T-cell (primary cell): ENCODE measurements around the gene ETFA. TPM values are rescaled to one million over a fixed set of nuclear protein-coding genes. Genes with fewer than 3 reads are reported as not detected.
"Not testable (repeated sequence)": the region's sequence is repeated elsewhere in the genome, so short reads cannot be mapped to it uniquely, and the experiment has no call there.

ENCODE experiments used
- ATAC-seq, 4 experiments: fragments of 200-7000 bp in 3 of 4; fragments of 150-1000 bp in 1 of 4; cut with Tn5 transposase; replicated peaks in 1 of 4; 1 replicate in 3 of 4; 2 replicates in 1 of 4; pipeline ENCODE4 v1.10.0; 2021; ENCODE audit warnings: moderate library complexity in 3 of 4, mild to moderate bottlenecking in 2 of 4, moderate number of reproducible peaks in 1 of 4
- CTCF ChIA-PET, 2 donors: fragments of 300-600 bp; sonication (Branson Sonifier 250); formaldehyde crosslinking; loops; one replicate each; lab custom pipeline; 2022; ENCODE audit warnings: antibody characterized with exemption in 2 of 2; lab: Charles Lee
- POLR2A ChIA-PET, 2 donors: fragments of 300-600 bp; sonication (Branson Sonifier 250); formaldehyde crosslinking; loops; one replicate each; lab custom pipeline; 2022; ENCODE audit warnings: antibody characterized with exemption in 2 of 2; lab: Charles Lee
- DNase-seq, 35 experiments: peaks; one replicate each; pipeline versions ENCODE4 v3.0.0 to v3.0.0-alpha.2; 2013 to 2023
- H3K27ac ChIP-seq: one replicate; pipeline ENCODE4 v1.5.1; 2013; ENCODE audit warnings: low read length
- H3K27me3 ChIP-seq, 2 experiments: replicated peaks in 1 of 2; 1 replicate in 1 of 2; 2 replicates in 1 of 2; pipeline versions ENCODE4 v1.6.1 to v1.7.0; 2013; ENCODE audit warnings: low read length in 1 of 2, mixed read lengths in 1 of 2; ENCODE audit not compliant: control insufficient read depth in 2 of 2, insufficient read depth in 2 of 2; ENCODE audit errors: extremely low read depth in 1 of 2
- H3K36me3 ChIP-seq, 2 donors: 1 replicate in 1 of 2; 2 replicates in 1 of 2; pipeline versions ENCODE4 v1.6.1 to v1.7.0; 2013; ENCODE audit warnings: low read length in 1 of 2; ENCODE audit not compliant: control insufficient read depth in 2 of 2, insufficient read depth in 1 of 2; ENCODE audit errors: extremely low read depth in 1 of 2
- H3K4me1 ChIP-seq, 2 experiments: 1 replicate in 1 of 2; 2 replicates in 1 of 2; pipeline versions ENCODE4 v1.6.1 to v1.7.0; 2013; ENCODE audit warnings: low read length in 2 of 2, mixed read lengths in 1 of 2; ENCODE audit not compliant: insufficient read depth in 2 of 2, control insufficient read depth in 1 of 2; ENCODE audit errors: extremely low read depth in 1 of 2
- H3K4me3 ChIP-seq, 2 donors: 1 replicate in 1 of 2; 2 replicates in 1 of 2; pipeline versions ENCODE4 v1.5.1 to v1.7.0; 2013; ENCODE audit warnings: mild to moderate bottlenecking in 2 of 2, low read length in 1 of 2, moderate library complexity in 1 of 2; ENCODE audit not compliant: control insufficient read depth in 1 of 2; ENCODE audit errors: extremely low read depth in 1 of 2
- H3K9me3 ChIP-seq: 2 replicates; pipeline ENCODE4 v1.7.0; 2013
- H3K27ac Mint-ChIP-seq, 2 donors: one replicate each; pipeline ENCODE4 v1.8.0; 2020 to 2021; ENCODE audit warnings: mild to moderate bottlenecking in 2 of 2, mixed read lengths in 2 of 2
- H3K27me3 Mint-ChIP-seq, 2 donors: one replicate each; pipeline ENCODE4 v1.8.0; 2021 to 2022; ENCODE audit warnings: mixed read lengths in 2 of 2
- H3K36me3 Mint-ChIP-seq: one replicate; pipeline ENCODE4 v1.8.0; 2021; ENCODE audit warnings: mixed read lengths
- H3K4me1 Mint-ChIP-seq, 3 donors: one replicate each; pipeline ENCODE4 v1.8.0; 2020 to 2022; ENCODE audit warnings: mixed read lengths in 3 of 3, mild to moderate bottlenecking in 1 of 3
- H3K4me3 Mint-ChIP-seq, 3 donors: one replicate each; pipeline ENCODE4 v1.8.0; 2020 to 2022; ENCODE audit warnings: mild to moderate bottlenecking in 3 of 3, mixed read lengths in 3 of 3, moderate library complexity in 3 of 3
- H3K9me3 Mint-ChIP-seq, 3 donors: one replicate each; pipeline ENCODE4 v1.8.0; 2020 to 2022; ENCODE audit warnings: mixed read lengths in 3 of 3
- WGBS: methylation state at CpG from one replicate; pipeline ENCODE4 v1.1.5; 2013; ENCODE audit warnings: missing lambda C conversion rate; ENCODE audit not compliant: insufficient coverage; 5-methylcytosine and 5-hydroxymethylcytosine counted together
- total RNA-seq, 35 experiments: library from RNA in 6 of 35; stranded (reverse) in 6 of 35; fragments of 120-200 nt in 1 of 35; gene quantifications; one replicate each; pipeline versions ENCODE4 v1.2.1 to v1.2.4 and lab custom pipeline; 2013 to 2026

ETFA gene
- total RNA-seq, 5 donors from 2014 or later (not counting 1 experiment from before 2014, with no cell fraction given), result 34.6 to 53.9 (median 50.4) TPM

DNA sequence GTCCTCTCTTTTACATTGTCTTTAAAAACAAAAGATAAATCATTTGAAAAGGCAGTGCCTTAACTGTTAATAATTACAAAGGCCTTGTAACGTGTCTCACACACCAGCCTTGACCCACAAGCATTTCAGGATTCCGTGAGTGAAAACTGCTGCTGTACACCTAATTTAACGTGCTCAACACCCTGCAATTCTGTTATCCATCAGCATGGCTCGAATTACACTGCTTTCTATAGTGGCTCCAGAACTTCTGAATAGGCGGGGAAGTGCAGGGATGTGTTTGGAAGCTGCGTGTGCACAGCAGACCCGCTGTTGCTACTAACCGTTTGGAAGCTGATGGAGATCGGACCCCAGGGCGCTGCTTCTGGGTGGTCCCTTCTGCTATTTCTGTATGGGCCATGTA is 9.9 kb upstream of the ETFA start:
- 73% methylated on average over 6 of the region's 10 CpGs for WGBS
- Histone ChIP-seq H3K9me3 (no peaks in the 10 kb centered on the region), H3K4me1 (no peaks in the 10 kb centered on the region), H3K27me3 (peaks cover 6 to 35% of the 10 kb centered on the region in 2 experiments), H3K36me3 (no peaks in the 10 kb centered on the region), H3K27ac (no peak overlapping the region), H3K4me3 (no peak overlapping the region)
- Mint-ChIP-seq H3K27ac (no peak overlapping the region), H3K4me1 (no peaks in the 10 kb centered on the region), H3K4me3 (no peak overlapping the region), H3K27me3 (peaks cover 27 to 34% of the 10 kb centered on the region in 2 donors), H3K36me3 (no peaks in the 10 kb centered on the region), H3K9me3 (no peaks in the 10 kb centered on the region)
- ATAC-seq, result no peak
- DNase-seq, result no peak
- ChIA-PET POLR2A (no interaction called here), CTCF (no interaction called here)

GRCh38 chr15:76320012-76320411 is 8.7 kb upstream of the ETFA start:
- ChIA-PET POLR2A (no interaction called here), CTCF (interaction anchor here in 1 of 2 donors (0.7 kb wide), 1 partner anchor 1495 kb away, joined by 3 read pairs; no protein-coding TSS in a partner anchor)
- Histone ChIP-seq H3K27ac (no peak overlapping the region), H3K4me1 (no peaks in the 10 kb centered on the region), H3K4me3 (no peak overlapping the region), H3K36me3 (no peaks in the 10 kb centered on the region), H3K27me3 (peaks cover 2 to 33% of the 10 kb centered on the region in 2 experiments), H3K9me3 (no peaks in the 10 kb centered on the region)
- H3K27me3 Mint-ChIP-seq, result peaks cover 24% of the 10 kb centered on the region in 2 donors
- ATAC-seq (no peak), DNase-seq (no peak)
- no peaks in the 10 kb centered on the region for H3K9me3 Mint-ChIP-seq
- no peak overlapping the region for H3K27ac Mint-ChIP-seq
- no peaks in the 10 kb centered on the region for H3K36me3 Mint-ChIP-seq
- 53% methylated on average over 4 of the region's 6 CpGs for WGBS
- no peak overlapping the region for H3K4me3 Mint-ChIP-seq
- no peaks in the 10 kb centered on the region for H3K4me1 Mint-ChIP-seq

- H3K4me3 ChIP-seq, result no peak overlapping the region
- Mint-ChIP-seq H3K27ac (no peak overlapping the region), H3K9me3 (no peaks in the 10 kb centered on the region), H3K4me3 (peak overlapping the region in 1 of 3 donors; percentile 87), H3K27me3 (peaks cover 0 to 3% of the 10 kb centered on the region in 2 donors), H3K36me3 (no peaks in the 10 kb centered on the region), H3K4me1 (peaks cover 21 to 31% (median 26%) of the 10 kb centered on the region in 3 donors)
- no peaks in the 10 kb centered on the region for H3K36me3 ChIP-seq
- DNase-seq, result no peak
- ATAC-seq, result no peak
- H3K27me3 ChIP-seq, result no peaks in the 10 kb centered on the region
- 69% methylated on average over 5 of the region's 5 CpGs for WGBS
- H3K4me1 ChIP-seq, result peaks cover 4 to 17% of the 10 kb centered on the region in 2 experiments
- POLR2A ChIA-PET, result no interaction called here
- CTCF ChIA-PET, result no interaction called here
- no peaks in the 10 kb centered on the region for H3K9me3 ChIP-seq
- H3K27ac ChIP-seq, result no peak overlapping the region
Observed at GRCh38 chr15:76313731-76314130, 2.5 kb upstream of the ETFA start.

DNA sequence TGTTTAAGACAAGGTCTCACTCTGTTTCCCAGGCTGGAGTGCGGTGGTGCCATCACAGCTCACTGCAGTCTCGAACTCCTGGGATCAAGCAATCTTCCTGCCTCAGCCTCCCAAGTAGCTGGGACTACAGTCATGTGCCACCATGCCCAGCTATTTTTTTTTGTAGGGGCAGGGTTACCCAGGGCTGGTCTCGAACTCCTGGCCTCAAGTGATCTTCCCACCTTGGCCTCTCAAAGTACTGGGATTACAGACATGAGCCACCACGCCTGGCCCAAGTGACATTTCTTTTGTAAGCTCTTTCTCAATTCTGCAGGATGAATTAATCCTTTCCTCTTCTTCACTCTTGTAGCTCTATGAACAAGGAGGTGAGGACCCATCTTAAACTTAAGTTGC is 1.9 kb upstream of the ETFA start:
- Mint-ChIP-seq H3K4me1 (peaks cover 27 to 37% (median 31%) of the 10 kb centered on the region in 3 donors), H3K4me3 (peak overlapping the region in 2 of 3 donors; percentile 87)
- ATAC-seq, H3K27ac Mint-ChIP-seq, H3K27me3 Mint-ChIP-seq, H3K27me3 ChIP-seq, H3K9me3 Mint-ChIP-seq, H3K36me3 ChIP-seq, H3K9me3 ChIP-seq, H3K27ac ChIP-seq, DNase-seq, H3K36me3 Mint-ChIP-seq, CTCF ChIA-PET, H3K4me3 ChIP-seq: not testable (repeated sequence)
- 96% methylated on average over 4 of the region's 4 CpGs for WGBS
- POLR2A ChIA-PET, result interaction anchor here in 1 of 2 donors (0.7 kb wide), 1 partner anchor 17 kb away, joined by 3 read pairs; no protein-coding TSS in a partner anchor
- peaks cover 4 to 17% of the 10 kb centered on the region in 2 experiments for H3K4me1 ChIP-seq

- Histone ChIP-seq H3K27ac (no peak overlapping the region), H3K36me3 (no peaks in the 10 kb centered on the region), H3K27me3 (no peaks in the 10 kb centered on the region), H3K4me3 (no peak overlapping the region), H3K4me1 (peaks cover 4 to 17% of the 10 kb centered on the region in 2 experiments), H3K9me3 (no peaks in the 10 kb centered on the region)
- no peak for DNase-seq
- CTCF ChIA-PET, result no interaction called here
- 90% methylated on average over 7 of the region's 7 CpGs for WGBS
- Mint-ChIP-seq H3K4me1 (peaks cover 32 to 42% (median 33%) of the 10 kb centered on the region in 3 donors), H3K27ac (peak overlapping the region in 1 of 2 donors; percentile 11), H3K9me3 (no peaks in the 10 kb centered on the region), H3K27me3 (no peaks in the 10 kb centered on the region), H3K4me3 (peak overlapping the region; percentile 87 to 92 (median 87)), H3K36me3 (no peaks in the 10 kb centered on the region)
- no peak for ATAC-seq
- POLR2A ChIA-PET, result interaction anchor here in 1 of 2 donors (0.7 kb wide), 1 partner anchor 17 kb away, joined by 3 read pairs; no protein-coding TSS in a partner anchor
Observed at GRCh38 chr15:76312540-76313174, 1.4 kb upstream of the ETFA start.

GRCh38 chr15:76310475-76311099 is 682 bp downstream of the ETFA start:
- H3K9me3 ChIP-seq, result no peaks in the 10 kb centered on the region
- WGBS, result 0% methylated on average over 12 of the region's 16 CpGs
- ChIA-PET CTCF (interaction anchor here in 1 of 2 donors (0.6 kb wide), 1 partner anchor 596 kb away, joined by 4 read pairs; no protein-coding TSS in a partner anchor), POLR2A (interaction anchor here in 1 of 2 donors (0.6 kb wide), 1 partner anchor 41 kb away, joined by 3 read pairs; no protein-coding TSS in a partner anchor)
- DNase-seq, result peak in 2 of 35 experiments; percentile 8 to 33
- Mint-ChIP-seq H3K4me1 (peaks cover 40 to 55% (median 41%) of the 10 kb centered on the region in 3 donors), H3K4me3 (peak overlapping the region; percentile 87 to 92 (median 87)), H3K9me3 (no peaks in the 10 kb centered on the region), H3K27me3 (no peaks in the 10 kb centered on the region), H3K27ac (peak overlapping the region; percentile 65 to 71), H3K36me3 (no peaks in the 10 kb centered on the region)
- peak in 3 of 4 experiments; percentile 6 to 21 (median 7) for ATAC-seq
- H3K4me3 ChIP-seq, result peak overlapping the region; percentile 94 to 97
- peaks cover 4 to 17% of the 10 kb centered on the region in 2 experiments for H3K4me1 ChIP-seq
- H3K27me3 ChIP-seq, result no peaks in the 10 kb centered on the region
- H3K27ac ChIP-seq, result peak overlapping the region; percentile 40
- no peaks in the 10 kb centered on the region for H3K36me3 ChIP-seq
